Hepatocyte (in vitro differentiated cells): ENCODE results near the gene USP37. TPM values are rescaled to one million over a fixed set of nuclear protein-coding genes. Genes with fewer than 3 reads are reported as not detected.

Experiments used
- DNase-seq: peaks from one replicate; pipeline ENCODE4 v3.0.0-alpha.2; 2016; ENCODE audit warnings: low spot score
- H2AFZ ChIP-seq: fragments of 200-600 bp; sonication (generic); 2 replicates; pipeline ENCODE4 v1.6.0; 2016; ENCODE audit warnings: antibody characterized with exemption, mild to moderate bottlenecking
- H3K27ac ChIP-seq: fragments of 200-600 bp; sonication (generic); 2 replicates; pipeline ENCODE4 v1.5.1; 2016; ENCODE audit warnings: mild to moderate bottlenecking
- H3K27me3 ChIP-seq: fragments of 200-600 bp; sonication (generic); 2 replicates; pipeline ENCODE4 v1.6.1; 2016
- H3K36me3 ChIP-seq: fragments of 200-600 bp; sonication (generic); replicated peaks from 2 replicates; pipeline ENCODE4 v1.5.1; 2016; ENCODE audit warnings: low read depth; ENCODE audit not compliant: insufficient read depth
- H3K4me1 ChIP-seq: fragments of 200-600 bp; sonication (generic); 2 replicates; pipeline ENCODE4 v1.5.1; 2016; ENCODE audit warnings: mild to moderate bottlenecking, moderate library complexity; ENCODE audit not compliant: insufficient read depth
- H3K4me2 ChIP-seq: fragments of 200-600 bp; sonication (generic); 2 replicates; pipeline ENCODE4 v1.6.0; 2016
- H3K4me3 ChIP-seq: fragments of 200-600 bp; sonication (generic); 2 replicates; pipeline ENCODE4 v1.5.1; 2016; ENCODE audit warnings: mild to moderate bottlenecking
- H3K79me2 ChIP-seq: fragments of 200-600 bp; sonication (generic); 2 replicates; pipeline ENCODE4 v1.6.0; 2017; ENCODE audit warnings: mild to moderate bottlenecking
- H3K9me2 ChIP-seq: fragments of 200-600 bp; sonication (generic); replicated peaks from 2 replicates; pipeline ENCODE4 v1.6.0; 2017; ENCODE audit warnings: mild to moderate bottlenecking; ENCODE audit not compliant: insufficient read depth
- H3K9me3 ChIP-seq: fragments of 200-600 bp; sonication (generic); 2 replicates; pipeline ENCODE4 v1.5.1; 2016; ENCODE audit warnings: low read depth, mild to moderate bottlenecking
- H4K20me1 ChIP-seq: fragments of 200-600 bp; sonication (generic); 2 replicates; pipeline ENCODE4 v1.6.0; 2016; ENCODE audit warnings: mild to moderate bottlenecking; ENCODE audit not compliant: insufficient read depth, poor library complexity, severe bottlenecking
- EZH2 ChIP-seq: fragments of 200-600 bp; sonication (generic); IDR thresholded peaks from 2 replicates; pipeline ENCODE4 v1.6.1; 2016; ENCODE audit warnings: antibody characterized with exemption, mild to moderate bottlenecking, borderline replicate concordance
- EZH2phosphoT487 ChIP-seq: fragments of 200-600 bp; sonication (generic); IDR thresholded peaks from one replicate; pipeline ENCODE4 v1.6.1; 2018; ENCODE audit warnings: antibody characterized with exemption, mild to moderate bottlenecking, low read depth, moderate library complexity; ENCODE audit not compliant: unreplicated experiment, severe bottlenecking
- WGBS: methylation state at CpG from one replicate; pipeline ENCODE4 v1.1.6; 2016; ENCODE audit warnings: low lambda C conversion rate; ENCODE audit errors: missing lambda C conversion rate; 5-methylcytosine and 5-hydroxymethylcytosine counted together
- polyA plus RNA-seq: library from polyadenylated mRNA; unstranded; fragments of >200 nt; fragmentation: Nextera tagmentation; extraction: Ambion mirVana; gene quantifications from 2 replicates; pipeline ENCODE4 v1.2.1, GENCODE V29; 2016
- total RNA-seq: library from RNA; depleted of rRNA; stranded (reverse); fragments of >200 nt; gene quantifications from 2 replicates; pipeline ENCODE4 v1.2.3, GENCODE V29; 2014
- TF ChIP-seq, protein P1 (sequence below): fragments of 200-600 bp; sonication (generic); IDR thresholded peaks from 2 replicates; pipeline ENCODE4 v1.5.1; 2016; ENCODE audit warnings: antibody characterized with exemption, mild to moderate bottlenecking; ENCODE audit not compliant: poor library complexity

The USP37 gene
- total and polyA plus RNA-seq, 2 experiments from 2014 or later: 5.7 to 10.2 TPM

DNA sequence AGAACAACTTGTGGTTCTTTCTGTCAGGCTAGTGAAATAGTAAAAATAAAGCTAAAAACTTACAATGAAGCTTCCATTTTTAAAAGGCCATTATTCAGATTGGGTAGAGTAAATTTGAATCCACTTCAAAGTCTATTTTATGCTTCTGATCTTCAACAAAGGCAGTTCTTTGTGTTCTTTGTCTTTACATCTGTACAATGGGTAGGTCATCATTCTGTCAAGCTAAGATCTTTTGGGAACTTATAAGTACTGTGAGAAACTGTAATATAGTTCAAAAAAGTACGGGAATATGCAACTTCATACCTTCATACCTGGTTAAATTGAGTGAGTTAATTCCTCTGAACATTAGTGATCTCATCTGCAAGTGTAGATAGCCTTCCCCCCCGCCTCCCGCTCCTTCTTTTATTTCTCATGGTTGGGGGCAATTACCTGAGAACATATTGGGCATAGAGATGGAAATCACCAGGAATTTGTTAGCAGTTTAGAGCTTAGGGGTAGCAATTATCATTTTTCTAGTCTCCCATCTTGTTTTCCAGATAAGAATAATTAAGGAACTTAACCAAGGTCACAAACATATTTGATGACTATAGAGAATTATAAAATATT lies 10.2 kb upstream of the USP37 start:
- no peak for DNase-seq
- Histone ChIP-seq H3K27ac (no peak overlapping the region), H3K27me3 (no peaks in the 10 kb centered on the region), H3K4me3 (no peak overlapping the region), H3K4me1 (no peaks in the 10 kb centered on the region), H4K20me1 (no peaks in the 10 kb centered on the region), H3K4me2 (no peak overlapping the region), H3K79me2 (peaks cover 84% of the 10 kb centered on the region), H3K9me2 (no peaks in the 10 kb centered on the region), H3K36me3 (no peaks in the 10 kb centered on the region), H3K9me3 (no peaks in the 10 kb centered on the region), H2AFZ (no peak overlapping the region)
- 97% methylated on average over 3 of the region's 3 CpGs for WGBS
- TF ChIP-seq EZH2phosphoT487 (no peak), EZH2 (no peak)
- TF ChIP-seq, protein P1, sequence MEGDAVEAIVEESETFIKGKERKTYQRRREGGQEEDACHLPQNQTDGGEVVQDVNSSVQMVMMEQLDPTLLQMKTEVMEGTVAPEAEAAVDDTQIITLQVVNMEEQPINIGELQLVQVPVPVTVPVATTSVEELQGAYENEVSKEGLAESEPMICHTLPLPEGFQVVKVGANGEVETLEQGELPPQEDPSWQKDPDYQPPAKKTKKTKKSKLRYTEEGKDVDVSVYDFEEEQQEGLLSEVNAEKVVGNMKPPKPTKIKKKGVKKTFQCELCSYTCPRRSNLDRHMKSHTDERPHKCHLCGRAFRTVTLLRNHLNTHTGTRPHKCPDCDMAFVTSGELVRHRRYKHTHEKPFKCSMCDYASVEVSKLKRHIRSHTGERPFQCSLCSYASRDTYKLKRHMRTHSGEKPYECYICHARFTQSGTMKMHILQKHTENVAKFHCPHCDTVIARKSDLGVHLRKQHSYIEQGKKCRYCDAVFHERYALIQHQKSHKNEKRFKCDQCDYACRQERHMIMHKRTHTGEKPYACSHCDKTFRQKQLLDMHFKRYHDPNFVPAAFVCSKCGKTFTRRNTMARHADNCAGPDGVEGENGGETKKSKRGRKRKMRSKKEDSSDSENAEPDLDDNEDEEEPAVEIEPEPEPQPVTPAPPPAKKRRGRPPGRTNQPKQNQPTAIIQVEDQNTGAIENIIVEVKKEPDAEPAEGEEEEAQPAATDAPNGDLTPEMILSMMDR: no peak

DNA sequence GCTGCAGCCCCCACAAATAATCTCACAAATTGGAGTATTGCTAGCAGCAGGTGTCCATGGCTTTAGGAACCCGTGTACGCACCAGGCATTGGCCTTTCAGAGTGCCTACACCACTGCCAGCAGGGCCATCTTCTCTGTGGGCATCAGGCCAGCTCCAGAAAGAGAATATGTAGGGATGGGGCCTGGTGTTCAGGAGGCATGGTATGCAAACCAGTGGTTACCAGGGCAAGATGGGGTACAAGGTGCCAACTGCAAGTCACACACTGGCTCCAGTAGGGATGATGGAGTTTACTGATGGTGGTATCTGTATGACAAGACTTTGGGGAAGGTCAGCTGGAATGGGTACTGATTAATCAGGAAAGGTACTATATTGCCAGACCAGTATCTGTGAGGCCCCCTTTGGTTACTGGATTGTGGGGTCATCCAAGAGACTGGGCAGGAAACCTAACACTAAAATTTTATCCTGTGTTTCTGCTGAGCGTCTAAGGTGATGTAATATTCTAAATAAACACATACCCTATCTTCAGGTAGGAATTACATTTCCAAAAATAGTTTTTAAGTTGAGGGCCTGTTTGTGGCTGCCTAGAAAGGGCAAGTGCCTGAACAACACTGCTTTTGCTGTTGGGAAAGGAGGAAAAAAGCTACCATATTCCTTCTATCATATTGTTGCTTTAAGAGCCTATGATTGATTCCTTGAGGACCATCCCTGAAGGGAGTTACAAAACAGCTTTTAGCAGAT lies 9.5 kb upstream of the USP37 start:
- Histone ChIP-seq H3K9me3 (no peaks in the 10 kb centered on the region), H3K4me3 (no peak overlapping the region), H3K36me3 (no peaks in the 10 kb centered on the region), H3K9me2 (no peaks in the 10 kb centered on the region), H3K4me1 (no peaks in the 10 kb centered on the region), H4K20me1 (no peaks in the 10 kb centered on the region), H2AFZ (no peak overlapping the region), H3K4me2 (no peak overlapping the region), H3K79me2 (peaks cover 89% of the 10 kb centered on the region), H3K27me3 (no peaks in the 10 kb centered on the region), H3K27ac (no peak overlapping the region)
- DNase-seq: no peak
- WGBS: 95% methylated on average over 3 of the region's 3 CpGs
- TF ChIP-seq, protein P1: no peak
- TF ChIP-seq EZH2 (no peak), EZH2phosphoT487 (no peak)

DNA sequence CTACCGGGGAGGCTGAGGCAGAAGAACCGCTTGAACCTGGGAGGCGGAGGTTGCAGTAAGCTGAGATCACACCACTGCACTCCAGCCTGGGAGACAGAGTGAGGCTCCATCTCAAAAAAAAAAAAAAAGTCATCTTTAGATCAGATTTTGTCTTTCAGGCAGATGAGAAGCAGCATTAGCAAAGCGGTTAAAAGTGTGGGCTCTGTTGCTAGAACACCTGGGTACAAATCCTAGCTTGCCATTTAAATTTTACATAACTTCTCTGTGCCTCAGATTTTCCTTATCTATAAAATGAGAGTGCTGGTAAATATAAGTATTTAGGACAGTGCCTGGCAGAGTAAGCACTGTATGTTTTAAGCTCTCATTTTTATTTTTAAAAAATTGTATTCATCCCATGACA lies 8.7 kb upstream of the USP37 start:
- Histone ChIP-seq H3K4me1 (no peaks in the 10 kb centered on the region), H3K4me3 (no peak overlapping the region), H3K9me3 (no peaks in the 10 kb centered on the region), H3K79me2 (peaks cover 96% of the 10 kb centered on the region), H2AFZ (no peak overlapping the region), H3K36me3 (no peaks in the 10 kb centered on the region), H3K4me2 (no peak overlapping the region), H3K27ac (no peak overlapping the region), H3K9me2 (no peaks in the 10 kb centered on the region), H3K27me3 (no peaks in the 10 kb centered on the region), H4K20me1 (peaks cover 1% of the 10 kb centered on the region)
- 92% methylated on average over 4 of the region's 4 CpGs for WGBS
- TF ChIP-seq, protein P1: no peak
- TF ChIP-seq EZH2 (no peak), EZH2phosphoT487 (no peak)
- DNase-seq: no peak
